Nephron (organoid): ENCODE results near the gene OTX1.

Experiments used
- H3K27ac Mint-ChIP-seq, 3 experiments: 2 replicates each; pipeline ENCODE4 v1.8.0; 2020; ENCODE audit warnings: mixed read lengths in 3 of 3, mild to moderate bottlenecking in 2 of 3, moderate library complexity in 1 of 3
- H3K27me3 Mint-ChIP-seq: 2 replicates; pipeline ENCODE4 v1.8.0; 2021; ENCODE audit warnings: low read depth, mild to moderate bottlenecking, moderate library complexity, mixed read lengths
- H3K36me3 Mint-ChIP-seq: 2 replicates; pipeline ENCODE4 v1.8.0; 2020; ENCODE audit warnings: low read depth, mixed read lengths
- H3K4me1 Mint-ChIP-seq: 2 replicates; pipeline ENCODE4 v1.8.0; 2020; ENCODE audit warnings: mixed read lengths
- H3K4me3 Mint-ChIP-seq, 3 experiments: 2 replicates each; pipeline ENCODE4 v1.8.0; 2020; ENCODE audit warnings: mild to moderate bottlenecking in 3 of 3, mixed read lengths in 3 of 3, moderate library complexity in 2 of 3
- H3K9me3 Mint-ChIP-seq: 2 replicates; pipeline ENCODE4 v1.8.0; 2020; ENCODE audit warnings: mixed read lengths
- TF ChIP-seq, protein P1 (sequence below), 3 experiments: fragments of 200-600 bp; sonication (generic); IDR thresholded peaks; one replicate each; pipeline ENCODE4 v1.5.0; 2021; ENCODE audit warnings: antibody characterized with exemption in 3 of 3; ENCODE audit not compliant: unreplicated experiment in 3 of 3

The OTX1 gene

GRCh38 chr2:63027220-63027619 is 23.4 kb upstream of the OTX1 start:
- H3K27ac Mint-ChIP-seq = no peak overlapping the region
- no peaks in the 10 kb centered on the region for H3K9me3 Mint-ChIP-seq
- H3K4me1 Mint-ChIP-seq = no peaks in the 10 kb centered on the region
- TF ChIP-seq, protein P1, sequence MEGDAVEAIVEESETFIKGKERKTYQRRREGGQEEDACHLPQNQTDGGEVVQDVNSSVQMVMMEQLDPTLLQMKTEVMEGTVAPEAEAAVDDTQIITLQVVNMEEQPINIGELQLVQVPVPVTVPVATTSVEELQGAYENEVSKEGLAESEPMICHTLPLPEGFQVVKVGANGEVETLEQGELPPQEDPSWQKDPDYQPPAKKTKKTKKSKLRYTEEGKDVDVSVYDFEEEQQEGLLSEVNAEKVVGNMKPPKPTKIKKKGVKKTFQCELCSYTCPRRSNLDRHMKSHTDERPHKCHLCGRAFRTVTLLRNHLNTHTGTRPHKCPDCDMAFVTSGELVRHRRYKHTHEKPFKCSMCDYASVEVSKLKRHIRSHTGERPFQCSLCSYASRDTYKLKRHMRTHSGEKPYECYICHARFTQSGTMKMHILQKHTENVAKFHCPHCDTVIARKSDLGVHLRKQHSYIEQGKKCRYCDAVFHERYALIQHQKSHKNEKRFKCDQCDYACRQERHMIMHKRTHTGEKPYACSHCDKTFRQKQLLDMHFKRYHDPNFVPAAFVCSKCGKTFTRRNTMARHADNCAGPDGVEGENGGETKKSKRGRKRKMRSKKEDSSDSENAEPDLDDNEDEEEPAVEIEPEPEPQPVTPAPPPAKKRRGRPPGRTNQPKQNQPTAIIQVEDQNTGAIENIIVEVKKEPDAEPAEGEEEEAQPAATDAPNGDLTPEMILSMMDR (IDR thresholded peaks at IDR 0.05; ENCODE audit: unreplicated experiment in 3 of 3) = no peak
- H3K36me3 Mint-ChIP-seq = peaks cover 14% of the 10 kb centered on the region
- H3K4me3 Mint-ChIP-seq = no peak overlapping the region
- H3K27me3 Mint-ChIP-seq = no peaks in the 10 kb centered on the region

- H3K9me3 Mint-ChIP-seq = no peaks in the 10 kb centered on the region
- H3K36me3 Mint-ChIP-seq = peaks cover 7% of the 10 kb centered on the region
- no peaks in the 10 kb centered on the region for H3K4me1 Mint-ChIP-seq
- TF ChIP-seq, protein P1 (IDR thresholded peaks at IDR 0.05; ENCODE audit: unreplicated experiment in 3 of 3) = no peak
- H3K4me3 Mint-ChIP-seq = no peak overlapping the region
- H3K27me3 Mint-ChIP-seq = no peaks in the 10 kb centered on the region
- no peak overlapping the region for H3K27ac Mint-ChIP-seq
Measured at GRCh38 chr2:63029058-63029457, 21.6 kb upstream of the OTX1 start.

GRCh38 chr2:63034526-63034925 is 16.1 kb upstream of the OTX1 start:
- Mint-ChIP-seq H3K27ac (no peak overlapping the region), H3K36me3 (peaks cover under 1% of the 10 kb centered on the region), H3K4me1 (no peaks in the 10 kb centered on the region), H3K27me3 (peaks cover 5% of the 10 kb centered on the region), H3K4me3 (no peak overlapping the region), H3K9me3 (no peaks in the 10 kb centered on the region)
- TF ChIP-seq, protein P1 (IDR thresholded peaks at IDR 0.05; ENCODE audit: unreplicated experiment in 3 of 3) = no peak

- TF ChIP-seq, protein P1 (IDR thresholded peaks at IDR 0.05; ENCODE audit: unreplicated experiment in 3 of 3) = no peak
- H3K9me3 Mint-ChIP-seq = no peaks in the 10 kb centered on the region
- no peak overlapping the region for H3K27ac Mint-ChIP-seq
- no peak overlapping the region for H3K4me3 Mint-ChIP-seq
- H3K36me3 Mint-ChIP-seq = no peaks in the 10 kb centered on the region
- H3K27me3 Mint-ChIP-seq = peaks cover 6% of the 10 kb centered on the region
- H3K4me1 Mint-ChIP-seq = no peaks in the 10 kb centered on the region
Measured at GRCh38 chr2:63035169-63035568, 15.5 kb upstream of the OTX1 start.

GRCh38 chr2:63035660-63036059 is 15.0 kb upstream of the OTX1 start:
- Mint-ChIP-seq H3K4me1 (no peaks in the 10 kb centered on the region), H3K9me3 (no peaks in the 10 kb centered on the region), H3K27me3 (peaks cover 11% of the 10 kb centered on the region), H3K27ac (no peak overlapping the region), H3K4me3 (no peak overlapping the region), H3K36me3 (no peaks in the 10 kb centered on the region)
- TF ChIP-seq, protein P1 (IDR thresholded peaks at IDR 0.05; ENCODE audit: unreplicated experiment in 3 of 3) = no peak

DNA sequence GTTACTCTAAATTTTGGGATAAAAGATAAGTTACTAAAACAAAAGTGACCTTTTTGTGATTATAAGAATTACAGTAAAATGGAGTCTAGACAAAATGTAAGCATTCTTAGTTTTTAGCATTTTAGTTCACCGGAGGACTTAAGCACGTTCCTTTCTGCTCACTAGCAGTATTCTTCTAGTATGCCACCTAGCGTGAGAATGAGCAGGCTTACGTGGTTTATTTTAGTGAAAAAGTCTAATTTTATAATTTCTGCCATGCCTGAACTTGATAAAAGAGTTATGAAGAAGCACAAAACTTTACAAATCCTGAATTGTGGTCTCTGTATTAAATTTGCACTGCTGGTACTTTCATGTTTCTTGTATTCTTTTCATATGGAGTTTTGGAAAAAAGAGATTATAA is 12.6 kb upstream of the OTX1 start:
- Mint-ChIP-seq H3K27me3 (peaks cover 24% of the 10 kb centered on the region), H3K9me3 (no peaks in the 10 kb centered on the region), H3K4me3 (no peak overlapping the region), H3K36me3 (no peaks in the 10 kb centered on the region), H3K27ac (no peak overlapping the region), H3K4me1 (no peaks in the 10 kb centered on the region)
- TF ChIP-seq, protein P1 (IDR thresholded peaks at IDR 0.05; ENCODE audit: unreplicated experiment in 3 of 3) = no peak
